ENCODE results near the gene CTNND1.

DNA sequence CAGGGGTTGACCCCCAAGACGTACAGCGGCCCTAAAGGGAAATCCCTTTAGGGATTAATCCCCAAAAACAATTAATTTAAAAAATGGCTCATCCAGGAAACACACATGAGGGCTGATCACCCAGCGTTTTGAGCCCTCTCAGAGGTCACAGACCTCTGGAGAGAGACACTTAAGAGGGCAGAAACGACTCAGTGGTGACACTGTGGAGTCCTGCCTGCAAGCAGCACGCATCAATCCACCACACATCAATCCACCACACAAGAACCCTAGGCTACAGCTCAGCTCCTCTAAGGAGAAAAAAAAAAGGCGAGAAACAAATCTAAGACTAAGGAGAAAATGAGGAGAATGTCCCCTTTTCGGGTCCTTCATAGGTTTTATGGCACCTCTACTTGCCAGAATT is 32.8 kb upstream of the CTNND1 start:
- TF ChIP-seq, protein P1, sequence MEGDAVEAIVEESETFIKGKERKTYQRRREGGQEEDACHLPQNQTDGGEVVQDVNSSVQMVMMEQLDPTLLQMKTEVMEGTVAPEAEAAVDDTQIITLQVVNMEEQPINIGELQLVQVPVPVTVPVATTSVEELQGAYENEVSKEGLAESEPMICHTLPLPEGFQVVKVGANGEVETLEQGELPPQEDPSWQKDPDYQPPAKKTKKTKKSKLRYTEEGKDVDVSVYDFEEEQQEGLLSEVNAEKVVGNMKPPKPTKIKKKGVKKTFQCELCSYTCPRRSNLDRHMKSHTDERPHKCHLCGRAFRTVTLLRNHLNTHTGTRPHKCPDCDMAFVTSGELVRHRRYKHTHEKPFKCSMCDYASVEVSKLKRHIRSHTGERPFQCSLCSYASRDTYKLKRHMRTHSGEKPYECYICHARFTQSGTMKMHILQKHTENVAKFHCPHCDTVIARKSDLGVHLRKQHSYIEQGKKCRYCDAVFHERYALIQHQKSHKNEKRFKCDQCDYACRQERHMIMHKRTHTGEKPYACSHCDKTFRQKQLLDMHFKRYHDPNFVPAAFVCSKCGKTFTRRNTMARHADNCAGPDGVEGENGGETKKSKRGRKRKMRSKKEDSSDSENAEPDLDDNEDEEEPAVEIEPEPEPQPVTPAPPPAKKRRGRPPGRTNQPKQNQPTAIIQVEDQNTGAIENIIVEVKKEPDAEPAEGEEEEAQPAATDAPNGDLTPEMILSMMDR (IDR thresholded peaks at IDR 0.05), result no peak
- no peak for TF ChIP-seq POLR2A (IDR thresholded peaks at IDR 0.05)
